Endothelial cell of umbilical vein (primary cell): ENCODE measurements around the gene SLC12A7. TPM values are rescaled to one million over a fixed set of nuclear protein-coding genes. Genes with fewer than 3 reads are reported as not detected.

ENCODE experiments used
- BruUV-seq: library from RNA; stranded (reverse); fragments of 400-500 nt; replicated peaks from 2 replicates; lab custom pipeline; 2021; lab: Mats Ljungman, UMichigan
- CTCF ChIA-PET: fragments of 300-600, 350-600 bp; sonication (Branson Sonifier 250); formaldehyde crosslinking; loops from one replicate; lab custom pipeline; 2021; ENCODE audit warnings: antibody characterized with exemption, inconsistent platforms; lab: Charles Lee
- POLR2A ChIA-PET: fragments of 300-600, 350-600 bp; sonication (Branson Sonifier 250); formaldehyde crosslinking; loops from one replicate; lab custom pipeline; 2021; ENCODE audit warnings: antibody characterized with exemption, inconsistent platforms; lab: Charles Lee
- DNase-seq: peaks from one replicate; pipeline ENCODE4 v3.0.0-alpha.2; 2011; ENCODE audit warnings: low read depth, low spot score
- FAIRE-seq: peaks from 2 replicates; lab custom pipeline; 2011; peaks lifted over from hg19 to GRCh38; lab: Jason Lieb, UNC
- H2AFZ ChIP-seq: 2 replicates; pipeline ENCODE4 v1.6.0; 2012; ENCODE audit warnings: low read depth, low read length, control low read depth, inconsistent platforms
- H3K27ac ChIP-seq: 2 replicates; pipeline ENCODE4 v1.5.1; 2011; ENCODE audit warnings: low read depth, mild to moderate bottlenecking, control low read depth, low read length, moderate library complexity; ENCODE audit not compliant: insufficient read depth
- H3K27me3 ChIP-seq, 2 experiments: 2 replicates each; pipeline versions ENCODE4 v1.6.0 to v1.6.1; 2011; ENCODE audit warnings: low read length in 2 of 2, mixed read lengths in 1 of 2; ENCODE audit not compliant: control insufficient read depth in 2 of 2, insufficient read depth in 2 of 2
- H3K36me3 ChIP-seq, 2 experiments: 2 replicates in 1 of 2; 3 replicates in 1 of 2; pipeline ENCODE4 v1.5.1; 2011; ENCODE audit warnings: low read length in 2 of 2, mild to moderate bottlenecking in 1 of 2, moderate library complexity in 1 of 2; ENCODE audit not compliant: control insufficient read depth in 2 of 2, insufficient read depth in 2 of 2; ENCODE audit errors: extremely low read depth in 1 of 2
- H3K4me1 ChIP-seq: 3 replicates; pipeline ENCODE4 v1.5.1; 2011; ENCODE audit warnings: mild to moderate bottlenecking, low read length; ENCODE audit not compliant: control insufficient read depth, insufficient read depth; ENCODE audit errors: extremely low read depth
- H3K4me2 ChIP-seq: 2 replicates; pipeline ENCODE4 v1.6.1; 2011; ENCODE audit warnings: low read length, control low read depth, mixed read lengths; ENCODE audit not compliant: insufficient read depth
- H3K4me3 ChIP-seq, 3 experiments: fragments of 200-600 bp in 1 of 3; sonication (generic), shearing (Covaris generic) in 1 of 3; replicated peaks in 1 of 3; 2 replicates each; pipeline ENCODE4 v1.5.1; 2011 to 2016; ENCODE audit warnings: control low read depth in 3 of 3, low read length in 3 of 3, mild to moderate bottlenecking in 2 of 3, inconsistent platforms in 1 of 3, low read depth in 1 of 3, moderate library complexity in 1 of 3; ENCODE audit not compliant: insufficient read depth in 1 of 3
- H3K79me2 ChIP-seq: 2 replicates; pipeline ENCODE4 v1.6.0; 2012; ENCODE audit warnings: low read length, inconsistent platforms; ENCODE audit not compliant: control insufficient read depth, insufficient read depth
- H3K9ac ChIP-seq: replicated peaks from 2 replicates; pipeline ENCODE3; 2011; ENCODE audit warnings: low read length, control low read depth; ENCODE audit not compliant: insufficient read depth; ENCODE audit errors: extremely low read depth
- H3K9me1 ChIP-seq: replicated peaks from 3 replicates; pipeline ENCODE4 v1.6.0; 2011; ENCODE audit warnings: mild to moderate bottlenecking, low read length; ENCODE audit not compliant: control insufficient read depth, insufficient read depth; ENCODE audit errors: extremely low read depth
- H3K9me3 ChIP-seq: replicated peaks from 2 replicates; pipeline ENCODE4 v1.5.1; 2012; ENCODE audit warnings: low read length, inconsistent platforms; ENCODE audit not compliant: control insufficient read depth, insufficient read depth
- H4K20me1 ChIP-seq: replicated peaks from 2 replicates; pipeline ENCODE3; 2011; ENCODE audit warnings: mild to moderate bottlenecking, low read length; ENCODE audit not compliant: control insufficient read depth, insufficient read depth; ENCODE audit errors: extremely low read depth
- EZH2 ChIP-seq: IDR thresholded peaks from 2 replicates; pipeline ENCODE4 v1.6.1; 2012; ENCODE audit warnings: borderline replicate concordance, low read depth, mild to moderate bottlenecking, moderate library complexity, low read length, inconsistent platforms; ENCODE audit not compliant: severe bottlenecking
- FOS ChIP-seq: IDR thresholded peaks from 2 replicates; pipeline ENCODE4 v1.6.1; 2011; ENCODE audit warnings: mild to moderate bottlenecking, low read length, moderate library complexity, borderline replicate concordance; ENCODE audit not compliant: insufficient read depth
- GATA2 ChIP-seq: IDR thresholded peaks from 2 replicates; pipeline ENCODE4 v1.7.0; 2011; ENCODE audit warnings: low read depth, mild to moderate bottlenecking, moderate library complexity, mixed read lengths, low read length; ENCODE audit not compliant: insufficient read length, insufficient read depth
- JUN ChIP-seq: IDR thresholded peaks from 2 replicates; pipeline ENCODE4 v1.6.1; 2011; ENCODE audit warnings: borderline replicate concordance, low read depth; ENCODE audit not compliant: insufficient read length, insufficient read depth
- MYC ChIP-seq: IDR thresholded peaks from one replicate; pipeline ENCODE4 v1.6.1; 2011; ENCODE audit warnings: mild to moderate bottlenecking, low read depth, low read length
- POLR2A ChIP-seq: IDR thresholded peaks from 2 replicates; pipeline ENCODE4 v1.6.1; 2012; ENCODE audit warnings: low read depth, mild to moderate bottlenecking, control low read depth, low read length
- POLR2AphosphoS5 ChIP-seq: IDR thresholded peaks from 2 replicates; pipeline ENCODE4 v1.6.1; 2012; ENCODE audit warnings: low read depth, mild to moderate bottlenecking, control low read depth, low read length, moderate library complexity; ENCODE audit not compliant: insufficient read depth
- dilution Hi-C: fragments of 300-500 bp; cut with MboI; formaldehyde crosslinking; loops from one replicate; pipeline ENCODE4 v1.15.0; 2019; ENCODE audit warnings: low sequenced_read_pairs; ENCODE audit not compliant: extremely low pct_ligation_motif_present
- intact Hi-C: fragments of 100-400 bp; cut with micrococcal nuclease; formaldehyde crosslinking; loops from one replicate; pipeline ENCODE4 v1.10.0; 2022
- polyA plus RNA-seq, 4 experiments: library from polyadenylated mRNA; depleted of rRNA in 3 of 4; stranded (reverse) in 3 of 4; unstranded in 1 of 4; fragments of >200 nt; gene quantifications; 2 replicates each; pipeline versions ENCODE4 v1.2.1 to v1.2.3, GENCODE V29; 2011 to 2012; ENCODE audit warnings: missing spikeins in 1 of 4
- total RNA-seq: library from RNA; stranded (reverse); gene quantifications from 2 replicates; pipeline ENCODE4 v1.2.3, GENCODE V29; 2021
- TF ChIP-seq, protein P1 (sequence below): IDR thresholded peaks from 2 replicates; pipeline ENCODE4 v1.6.1; 2011; ENCODE audit not compliant: insufficient read depth, insufficient read length
- TF ChIP-seq, protein P2 (sequence below), 2 donors: IDR thresholded peaks; 1 replicate in 1 of 2; 2 replicates in 1 of 2; pipeline ENCODE4 v1.5.1; 2011; ENCODE audit warnings: low read length in 2 of 2, mild to moderate bottlenecking in 2 of 2, moderate library complexity in 2 of 2, control low read depth in 1 of 2, inconsistent platforms in 1 of 2, low read depth in 1 of 2; ENCODE audit not compliant: insufficient read depth in 1 of 2; ENCODE audit errors: extremely low read depth in 1 of 2

The SLC12A7 gene
- total and polyA plus RNA-seq, 2 donors (not counting 3 experiments of a cell fraction or from before 2014, with no cell fraction given), result 16.4 to 38.8 TPM

DNA sequence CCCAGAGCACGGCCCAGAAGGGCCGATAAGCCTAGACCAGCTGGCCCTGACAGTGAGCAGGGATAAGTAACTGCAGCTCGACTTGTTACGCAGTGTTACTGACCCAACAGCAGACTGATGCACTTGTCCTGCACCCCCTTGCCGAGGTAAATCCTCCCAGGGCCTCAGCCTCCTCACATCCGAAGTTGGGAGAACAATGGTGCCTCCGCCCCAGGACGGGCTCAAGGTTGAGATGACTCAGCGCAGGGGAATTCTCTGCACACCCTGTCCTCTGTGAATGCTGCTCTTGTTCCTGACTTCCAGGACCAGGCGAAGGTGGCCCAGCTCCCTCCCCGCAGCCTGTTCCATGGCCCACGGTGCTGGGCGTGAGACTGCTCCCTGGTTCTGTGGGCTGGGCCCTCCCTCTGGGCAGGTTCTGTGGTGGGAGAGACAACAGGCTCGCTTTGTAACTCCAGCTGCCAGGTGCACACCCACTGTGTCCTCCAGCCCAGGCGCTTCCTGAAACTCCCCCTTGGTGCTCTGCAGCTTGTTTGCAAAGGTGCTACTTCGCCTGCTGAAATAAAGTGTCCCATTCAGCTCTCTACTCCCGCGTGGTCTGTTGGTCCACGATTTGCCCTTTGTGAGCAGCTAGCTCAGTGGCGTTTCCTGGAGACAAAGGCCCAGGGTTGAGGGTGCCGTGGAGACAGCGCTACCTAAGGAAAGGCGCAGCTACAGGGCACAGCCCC is 49.4 kb upstream of the SLC12A7 start:
- Histone ChIP-seq H3K27ac (no peak overlapping the region), H3K4me2 (no peak overlapping the region), H3K9me3 (no peaks in the 10 kb centered on the region), H3K9ac (no peak overlapping the region), H3K9me1 (no peaks in the 10 kb centered on the region), H4K20me1 (no peaks in the 10 kb centered on the region), H3K36me3 (no peaks in the 10 kb centered on the region), H3K79me2 (no peaks in the 10 kb centered on the region), H2AFZ (no peak overlapping the region), H3K27me3 (peaks cover 4 to 8% of the 10 kb centered on the region in 2 experiments), H3K4me3 (no peak overlapping the region), H3K4me1 (no peaks in the 10 kb centered on the region)
- CTCF ChIA-PET, result interaction anchor here (1.1 to 1.6 kb wide), 2 partner anchors 20 to 237 kb away, joined by 3 read pairs; no protein-coding TSS in a partner anchor
- dilution Hi-C loops, result no loop called here
- TF ChIP-seq FOS, result no peak
- TF ChIP-seq, protein P1, sequence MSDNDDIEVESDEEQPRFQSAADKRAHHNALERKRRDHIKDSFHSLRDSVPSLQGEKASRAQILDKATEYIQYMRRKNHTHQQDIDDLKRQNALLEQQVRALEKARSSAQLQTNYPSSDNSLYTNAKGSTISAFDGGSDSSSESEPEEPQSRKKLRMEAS, result no peak
- intact Hi-C loops, result no loop called here
- BruUV-seq, result no TSS peak
- FAIRE-seq (no peak), DNase-seq (no peak)
- POLR2A ChIA-PET, result no interaction called here

DNA sequence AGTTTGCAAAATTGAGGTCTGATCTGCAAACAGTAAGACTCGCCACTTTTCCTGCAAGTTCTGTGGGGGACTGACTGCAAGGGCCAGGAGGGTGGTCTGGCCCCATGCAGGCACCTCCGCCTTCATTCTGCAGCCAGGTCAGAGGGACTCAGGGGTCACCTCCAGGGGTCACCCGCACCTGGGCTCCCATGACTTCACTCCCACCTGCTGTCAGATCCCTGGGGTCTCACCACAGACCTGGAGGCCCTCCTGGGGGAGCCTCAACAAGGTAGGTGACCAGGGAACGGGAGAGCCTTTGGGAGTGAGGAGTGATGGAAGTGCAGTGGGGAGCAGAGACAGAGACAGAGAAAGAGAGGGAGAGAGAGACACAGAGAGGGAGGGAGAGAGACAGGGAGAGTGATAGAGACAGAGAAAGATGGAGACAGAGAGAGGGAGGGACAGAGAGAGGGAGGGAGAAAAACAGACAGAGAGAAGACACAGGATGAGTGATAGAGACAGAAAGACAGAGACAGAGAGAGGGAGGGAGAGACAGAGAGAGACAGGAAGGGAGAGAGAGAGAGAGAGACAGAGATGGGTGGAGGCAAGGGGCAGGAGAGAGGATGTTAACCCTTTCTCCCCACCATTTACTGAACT is 48.0 kb upstream of the SLC12A7 start:
- no peak overlapping the region for H3K4me2 ChIP-seq
- H3K36me3 ChIP-seq, result no peaks in the 10 kb centered on the region
- intact Hi-C loops (no loop called here), dilution Hi-C loops (no loop called here)
- peaks cover 13% of the 10 kb centered on the region in 2 experiments for H3K27me3 ChIP-seq
- H3K9ac ChIP-seq, result no peak overlapping the region
- no peak overlapping the region for H3K4me3 ChIP-seq
- H4K20me1 ChIP-seq, result no peaks in the 10 kb centered on the region
- no peaks in the 10 kb centered on the region for H3K9me1 ChIP-seq
- ChIA-PET CTCF (no interaction called here), POLR2A (no interaction called here)
- no peak overlapping the region for H3K27ac ChIP-seq
- no peaks in the 10 kb centered on the region for H3K79me2 ChIP-seq
- H2AFZ ChIP-seq, result no peak overlapping the region
- DNase-seq (no peak), FAIRE-seq (no peak)
- no peaks in the 10 kb centered on the region for H3K9me3 ChIP-seq
- TF ChIP-seq POLR2A (no peak), MYC (no peak), POLR2AphosphoS5 (no peak), FOS (no peak), GATA2 (no peak), JUN (no peak), EZH2 (no peak)
- TF ChIP-seq, protein P1, result no peak
- TF ChIP-seq, protein P2, sequence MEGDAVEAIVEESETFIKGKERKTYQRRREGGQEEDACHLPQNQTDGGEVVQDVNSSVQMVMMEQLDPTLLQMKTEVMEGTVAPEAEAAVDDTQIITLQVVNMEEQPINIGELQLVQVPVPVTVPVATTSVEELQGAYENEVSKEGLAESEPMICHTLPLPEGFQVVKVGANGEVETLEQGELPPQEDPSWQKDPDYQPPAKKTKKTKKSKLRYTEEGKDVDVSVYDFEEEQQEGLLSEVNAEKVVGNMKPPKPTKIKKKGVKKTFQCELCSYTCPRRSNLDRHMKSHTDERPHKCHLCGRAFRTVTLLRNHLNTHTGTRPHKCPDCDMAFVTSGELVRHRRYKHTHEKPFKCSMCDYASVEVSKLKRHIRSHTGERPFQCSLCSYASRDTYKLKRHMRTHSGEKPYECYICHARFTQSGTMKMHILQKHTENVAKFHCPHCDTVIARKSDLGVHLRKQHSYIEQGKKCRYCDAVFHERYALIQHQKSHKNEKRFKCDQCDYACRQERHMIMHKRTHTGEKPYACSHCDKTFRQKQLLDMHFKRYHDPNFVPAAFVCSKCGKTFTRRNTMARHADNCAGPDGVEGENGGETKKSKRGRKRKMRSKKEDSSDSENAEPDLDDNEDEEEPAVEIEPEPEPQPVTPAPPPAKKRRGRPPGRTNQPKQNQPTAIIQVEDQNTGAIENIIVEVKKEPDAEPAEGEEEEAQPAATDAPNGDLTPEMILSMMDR (IDR thresholded peaks at IDR 0.05; ENCODE audit: extremely low read depth in 1 of 2, insufficient read depth in 1 of 2, low read depth in 1 of 2, low read length in 2 of 2), result no peak
- BruUV-seq, result no TSS peak
- H3K4me1 ChIP-seq, result no peaks in the 10 kb centered on the region
